ACC112 (cell line): Measurements from ENCODE around the gene ATP13A4.

Source experiments
- H2AFZ ChIP-seq: fragments of 200-600 bp; sonication (generic); one replicate; pipeline ENCODE4 v1.6.0; 2017; ENCODE audit warnings: antibody characterized with exemption, low read length; ENCODE audit not compliant: unreplicated experiment
- H3K27ac ChIP-seq: fragments of 200-600 bp; sonication (generic); 2 replicates; pipeline ENCODE4 v1.5.1; 2014; ENCODE audit warnings: low read depth, mild to moderate bottlenecking, antibody characterized with exemption, low read length, moderate library complexity
- H3K27me3 ChIP-seq: fragments of 200-600 bp; sonication (generic); 2 replicates; pipeline ENCODE4 v1.6.1; 2014; ENCODE audit warnings: mild to moderate bottlenecking, antibody characterized with exemption, low read length, moderate library complexity, mixed read lengths; ENCODE audit not compliant: insufficient read depth
- H3K36me3 ChIP-seq: fragments of 200-600 bp; sonication (generic); 2 replicates; pipeline ENCODE4 v1.6.1; 2016; ENCODE audit warnings: mild to moderate bottlenecking, antibody characterized with exemption, low read length, moderate library complexity, mixed read lengths; ENCODE audit not compliant: insufficient read depth
- H3K4me1 ChIP-seq: fragments of 200-600 bp; sonication (generic); one replicate; pipeline ENCODE4 v1.6.1; 2016; ENCODE audit warnings: low read length, mixed read lengths; ENCODE audit not compliant: insufficient read depth, unreplicated experiment, control insufficient read depth
- H3K4me3 ChIP-seq: fragments of 200-600 bp; sonication (generic); 2 replicates; pipeline ENCODE4 v1.5.1; 2014; ENCODE audit warnings: mild to moderate bottlenecking, low read depth, low read length
- H3K79me2 ChIP-seq: fragments of 200-600 bp; sonication (generic); one replicate; pipeline ENCODE4 v1.6.0; 2016; ENCODE audit warnings: low read length; ENCODE audit not compliant: control insufficient read depth, unreplicated experiment, insufficient read depth

Gene ATP13A4

DNA sequence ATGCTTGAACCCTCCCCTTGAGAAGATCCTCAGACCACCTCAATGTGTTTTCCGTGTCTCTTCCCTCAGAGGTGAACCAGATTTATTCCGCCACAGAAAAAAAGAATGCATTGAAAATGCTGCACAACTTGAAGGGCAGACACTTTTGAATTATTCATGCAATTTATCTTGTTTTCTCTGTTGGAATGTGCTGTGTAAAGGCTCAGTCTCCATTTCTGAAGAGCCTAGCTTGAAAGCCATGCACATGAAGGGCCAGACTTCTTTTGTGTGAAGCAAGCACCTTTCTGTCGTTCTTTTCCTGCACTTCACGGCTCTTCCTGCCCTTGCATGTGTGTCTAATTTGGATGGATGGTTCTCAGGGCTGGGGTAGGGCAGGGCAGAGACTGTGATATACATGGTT lies 97.2 kb downstream of the ATP13A4 start:
- no peaks in the 10 kb centered on the region for H3K36me3 ChIP-seq
- H3K27ac ChIP-seq, result no peak overlapping the region
- no peaks in the 10 kb centered on the region for H3K4me1 ChIP-seq
- H2AFZ ChIP-seq, result no peak overlapping the region
- H3K27me3 ChIP-seq, result 0 out of 2 replicates have a peak, but pooled peaks cover 2% of the 10 kb centered on the region
- H3K4me3 ChIP-seq, result no peak overlapping the region
- no peaks in the 10 kb centered on the region for H3K79me2 ChIP-seq

GRCh38 chr3:193452338-193452737 lies 102.4 kb downstream of the ATP13A4 start:
- no peak overlapping the region for H2AFZ ChIP-seq
- H3K4me1 ChIP-seq, result no peaks in the 10 kb centered on the region
- no peaks in the 10 kb centered on the region for H3K27me3 ChIP-seq
- H3K79me2 ChIP-seq, result no peaks in the 10 kb centered on the region
- H3K4me3 ChIP-seq, result no peak overlapping the region
- no peak overlapping the region for H3K27ac ChIP-seq
- H3K36me3 ChIP-seq, result no peaks in the 10 kb centered on the region

- no peak overlapping the region for H3K27ac ChIP-seq
Measured at GRCh38 chr3:193451902-193452301, 102.8 kb downstream of the ATP13A4 start.

GRCh38 chr3:193446965-193447602 lies 107.6 kb downstream of the ATP13A4 start:
- H3K36me3 ChIP-seq, result no peaks in the 10 kb centered on the region
- no peak overlapping the region for H3K27ac ChIP-seq
- no peaks in the 10 kb centered on the region for H3K79me2 ChIP-seq
- no peak overlapping the region for H3K4me3 ChIP-seq
- H3K27me3 ChIP-seq, result no peaks in the 10 kb centered on the region
- no peak overlapping the region for H2AFZ ChIP-seq
- H3K4me1 ChIP-seq, result no peaks in the 10 kb centered on the region

More at GRCh38 chr3:193451902-193452301, 102.8 kb downstream of the ATP13A4 start:
- no peak overlapping the region for H3K4me3 ChIP-seq
- no peaks in the 10 kb centered on the region for H3K4me1 ChIP-seq
- H2AFZ ChIP-seq, result no peak overlapping the region
- H3K27me3 ChIP-seq, result no peaks in the 10 kb centered on the region
- no peaks in the 10 kb centered on the region for H3K36me3 ChIP-seq
- no peaks in the 10 kb centered on the region for H3K79me2 ChIP-seq

GRCh38 chr3:193439423-193439822 lies 115.3 kb downstream of the ATP13A4 start:
- Histone ChIP-seq H3K79me2 (no peaks in the 10 kb centered on the region), H3K27me3 (no peaks in the 10 kb centered on the region), H3K4me3 (no peak overlapping the region)

DNA sequence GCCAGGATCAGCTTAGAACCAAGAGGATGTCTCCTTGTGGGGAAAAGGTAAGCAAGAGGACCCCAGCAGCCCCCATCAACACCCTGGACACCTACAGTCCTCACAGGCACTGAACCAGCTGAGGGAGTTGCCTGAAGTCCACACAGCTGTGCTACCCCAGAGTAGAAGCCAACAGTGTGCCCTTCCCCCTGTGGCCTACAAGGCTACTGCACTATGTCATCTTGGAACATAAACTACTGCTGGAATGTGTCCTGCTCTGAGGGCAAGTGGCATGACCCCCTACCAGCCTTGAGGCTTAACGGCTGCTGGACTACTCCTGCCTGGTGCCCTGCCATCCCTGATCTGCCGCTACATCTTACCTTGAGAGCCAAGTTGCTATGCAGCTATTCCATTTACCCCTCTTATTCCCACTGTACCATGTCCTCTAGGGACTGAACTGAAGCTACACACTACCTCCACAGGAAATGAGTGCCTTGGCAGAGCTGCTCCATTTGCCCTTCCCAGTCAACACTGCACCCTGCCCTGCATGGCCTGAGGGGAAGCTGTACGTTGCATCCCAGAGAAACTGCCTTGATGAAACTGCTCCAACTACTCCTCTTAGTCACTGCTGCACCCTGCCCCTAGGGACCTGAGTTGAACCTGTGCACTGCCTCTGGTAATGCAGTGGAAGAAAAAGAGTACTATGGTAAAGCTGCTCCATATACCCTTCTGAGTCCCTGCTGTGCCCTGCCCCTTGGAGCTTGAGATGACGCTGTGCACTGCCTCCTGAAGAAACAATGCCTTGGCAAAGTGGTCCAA lies 135.9 kb downstream of the ATP13A4 start:
- Histone ChIP-seq H3K27ac (no peak overlapping the region), H3K36me3 (no peaks in the 10 kb centered on the region), H3K4me1 (no peaks in the 10 kb centered on the region), H2AFZ (no peak overlapping the region), H3K27me3 (no peaks in the 10 kb centered on the region), H3K79me2 (no peaks in the 10 kb centered on the region), H3K4me3 (no peak overlapping the region)

More at GRCh38 chr3:193439423-193439822, 115.3 kb downstream of the ATP13A4 start:
- Histone ChIP-seq H3K36me3 (no peaks in the 10 kb centered on the region), H3K4me1 (no peaks in the 10 kb centered on the region), H3K27ac (no peak overlapping the region), H2AFZ (no peak overlapping the region)

- H3K4me3 ChIP-seq, result no peak overlapping the region
Measured at GRCh38 chr3:193416629-193417028, 138.1 kb downstream of the ATP13A4 start.

DNA sequence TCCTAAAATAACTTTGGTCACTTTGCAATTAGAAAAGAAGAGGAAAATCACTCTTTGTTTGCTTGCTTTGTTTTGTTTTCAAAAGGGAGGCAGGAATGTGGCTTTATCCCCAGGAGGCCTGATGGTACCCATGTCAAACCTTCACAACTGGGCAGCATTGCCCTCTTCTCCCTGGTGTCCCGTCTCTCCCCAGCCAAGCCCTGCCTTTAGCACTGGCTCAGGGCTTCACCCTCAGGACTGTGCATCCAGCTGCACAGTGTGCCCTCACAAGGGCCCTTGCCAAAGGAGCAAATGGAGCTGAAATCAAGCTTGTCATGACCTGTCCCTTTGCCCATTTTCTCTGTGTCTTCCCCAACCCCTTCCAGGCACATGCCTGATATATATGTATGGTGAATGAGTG lies 147.0 kb downstream of the ATP13A4 start:
- no peak overlapping the region for H3K27ac ChIP-seq
- H3K79me2 ChIP-seq, result no peaks in the 10 kb centered on the region
- H2AFZ ChIP-seq, result no peak overlapping the region
- no peak overlapping the region for H3K4me3 ChIP-seq
- no peaks in the 10 kb centered on the region for H3K27me3 ChIP-seq
- H3K4me1 ChIP-seq, result no peaks in the 10 kb centered on the region
- no peaks in the 10 kb centered on the region for H3K36me3 ChIP-seq

More at GRCh38 chr3:193416629-193417028, 138.1 kb downstream of the ATP13A4 start:
- Histone ChIP-seq H2AFZ (no peak overlapping the region), H3K27me3 (no peaks in the 10 kb centered on the region), H3K27ac (no peak overlapping the region), H3K36me3 (no peaks in the 10 kb centered on the region), H3K4me1 (no peaks in the 10 kb centered on the region), H3K79me2 (no peaks in the 10 kb centered on the region)

- H3K36me3 ChIP-seq, result no peaks in the 10 kb centered on the region
- no peaks in the 10 kb centered on the region for H3K27me3 ChIP-seq
- no peak overlapping the region for H2AFZ ChIP-seq
- no peak overlapping the region for H3K27ac ChIP-seq
- no peaks in the 10 kb centered on the region for H3K79me2 ChIP-seq
- no peak overlapping the region for H3K4me3 ChIP-seq
- H3K4me1 ChIP-seq, result no peaks in the 10 kb centered on the region
Measured at GRCh38 chr3:193407112-193407511, 147.6 kb downstream of the ATP13A4 start.

DNA sequence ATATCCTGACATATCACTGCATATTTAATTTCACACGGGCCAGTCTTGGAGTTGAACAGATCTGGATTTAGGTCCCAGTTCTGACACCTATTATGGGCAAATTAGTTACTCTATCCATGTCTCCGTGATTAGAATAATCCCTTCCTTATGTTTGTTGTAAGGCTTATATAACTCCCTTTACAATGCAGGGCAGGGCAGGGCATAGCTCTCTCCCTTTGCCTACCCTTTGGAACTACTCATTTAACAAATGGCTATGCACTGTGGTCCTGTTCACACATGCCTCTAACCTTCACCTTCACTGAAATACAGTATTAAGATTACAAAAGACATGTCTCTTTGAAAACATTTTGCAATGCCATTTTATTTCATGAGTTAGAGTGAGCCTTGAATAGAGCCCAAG lies 151.4 kb downstream of the ATP13A4 start:
- Histone ChIP-seq H3K27me3 (no peaks in the 10 kb centered on the region), H3K4me1 (no peaks in the 10 kb centered on the region), H3K79me2 (no peaks in the 10 kb centered on the region), H3K36me3 (no peaks in the 10 kb centered on the region), H3K27ac (no peak overlapping the region), H2AFZ (no peak overlapping the region), H3K4me3 (no peak overlapping the region)

DNA sequence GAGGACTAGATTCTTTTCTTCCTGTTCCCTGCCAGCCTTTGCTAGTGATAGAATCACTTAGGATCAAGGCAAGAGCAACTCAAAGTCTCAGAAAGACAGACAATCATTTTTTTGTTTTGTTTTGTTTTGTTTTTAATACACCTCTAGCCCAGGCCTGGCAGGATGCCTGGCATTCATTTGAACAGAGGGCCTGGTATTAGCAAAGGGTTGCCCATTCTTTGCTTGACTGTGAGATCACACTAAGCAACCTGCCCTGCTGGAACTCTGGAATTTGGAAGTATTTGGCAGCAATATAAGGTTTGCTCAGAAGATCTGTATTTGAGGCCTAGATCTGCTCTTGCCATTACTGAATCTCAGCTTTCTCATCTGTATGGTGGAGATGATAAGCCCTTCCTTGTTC lies 154.4 kb downstream of the ATP13A4 start:
- no peaks in the 10 kb centered on the region for H3K4me1 ChIP-seq
- H3K79me2 ChIP-seq, result no peaks in the 10 kb centered on the region
- H3K36me3 ChIP-seq, result no peaks in the 10 kb centered on the region
- H3K27ac ChIP-seq, result no peak overlapping the region
- H2AFZ ChIP-seq, result no peak overlapping the region
- no peak overlapping the region for H3K4me3 ChIP-seq
- no peaks in the 10 kb centered on the region for H3K27me3 ChIP-seq
